ENCODE results near the gene MED28.
"Not testable (repeated sequence)": the region's sequence is repeated elsewhere in the genome, so short reads cannot be mapped to it uniquely, and the experiment has no call there.

Gene MED28

DNA sequence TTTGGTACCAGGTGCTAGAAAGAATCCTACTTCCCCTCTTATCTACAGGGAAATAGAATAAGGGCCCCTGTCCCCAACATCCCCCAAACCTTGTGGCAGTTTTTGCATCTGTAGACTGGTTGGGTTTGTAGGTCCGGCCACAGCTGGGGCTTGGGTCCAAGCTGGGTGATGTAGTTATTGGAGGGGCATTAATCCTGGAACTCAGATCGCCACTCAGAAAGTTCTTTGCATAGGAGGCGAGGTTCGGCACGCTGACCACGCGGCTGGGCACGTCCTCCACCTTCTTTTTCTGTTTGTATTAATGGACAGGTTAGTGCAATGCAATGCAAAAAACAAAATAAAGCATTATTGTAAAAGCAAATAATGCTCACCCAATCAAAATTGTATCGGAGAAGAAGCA is 19.2 kb downstream of the MED28 start:
- in situ Hi-C loops (cut with MboI; ENCODE audit: low sequenced_read_pairs), result no loop called here
- Histone ChIP-seq H3K27me3 (ENCODE audit: low read depth) (no peaks in the 10 kb centered on the region), H3K36me3 (replicated peaks) (peaks cover 51% of the 10 kb centered on the region), H3K4me3 (no peak overlapping the region), H3K9me3 (no peaks in the 10 kb centered on the region), H3K4me1 (peaks cover 20% of the 10 kb centered on the region)
- no peak for DNase-seq (ENCODE audit: low spot score in 2 of 2)

DNA sequence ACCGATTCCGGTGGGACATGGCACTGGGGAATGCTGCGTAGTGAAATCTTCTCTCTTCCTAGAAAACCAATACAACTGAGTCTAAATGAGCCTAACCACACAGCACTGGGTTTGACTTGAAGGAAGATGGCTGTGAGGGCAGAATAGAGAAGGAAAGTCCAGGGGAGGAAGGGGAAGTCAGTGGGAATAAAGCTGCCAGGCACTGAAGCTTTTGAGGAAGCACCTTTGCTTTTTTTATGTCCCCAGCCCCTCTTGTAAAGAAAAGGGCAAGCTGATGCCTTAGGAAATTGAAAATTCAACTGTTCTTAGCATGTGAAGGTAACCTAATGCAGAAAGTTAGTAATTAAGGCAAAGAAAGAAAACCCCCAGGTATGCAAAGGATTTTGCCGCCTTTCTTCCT is 20.6 kb downstream of the MED28 start:
- H3K36me3 ChIP-seq (replicated peaks), result peaks cover 37% of the 10 kb centered on the region
- no peak overlapping the region for H3K4me3 ChIP-seq
- in situ Hi-C loops (cut with MboI; ENCODE audit: low sequenced_read_pairs), result no loop called here
- H3K9me3 ChIP-seq, result no peaks in the 10 kb centered on the region
- peaks cover 20% of the 10 kb centered on the region for H3K4me1 ChIP-seq
- no peaks in the 10 kb centered on the region for H3K27me3 ChIP-seq (ENCODE audit: low read depth)
- no peak for DNase-seq (ENCODE audit: low spot score in 2 of 2)

DNA sequence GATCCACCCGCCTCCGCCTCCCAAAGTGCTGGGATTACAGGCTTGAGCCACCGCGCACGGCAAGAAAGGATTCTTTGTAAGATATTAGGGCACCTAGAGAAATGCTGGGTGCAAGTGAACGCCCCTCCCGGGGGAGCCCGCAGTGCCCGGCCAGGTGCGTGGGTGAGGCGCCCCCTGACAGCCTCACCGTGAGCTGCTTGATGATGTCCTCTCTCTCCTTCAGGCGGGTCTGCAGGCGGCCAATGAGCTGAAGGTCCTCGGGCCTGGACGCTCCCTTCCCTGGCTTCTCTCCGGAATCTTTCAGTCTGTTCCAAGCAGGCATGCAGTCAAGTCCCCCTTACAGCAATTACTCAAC is 21.9 kb downstream of the MED28 start:
- Histone ChIP-seq H3K36me3 (replicated peaks) (peaks cover 25% of the 10 kb centered on the region), H3K4me3 (no peak overlapping the region), H3K4me1 (peaks cover 16% of the 10 kb centered on the region), H3K9me3 (no peaks in the 10 kb centered on the region), H3K27me3 (ENCODE audit: low read depth) (no peaks in the 10 kb centered on the region)
- in situ Hi-C loops (cut with MboI; ENCODE audit: low sequenced_read_pairs), result no loop called here
- DNase-seq (ENCODE audit: low spot score in 2 of 2), result no peak

DNA sequence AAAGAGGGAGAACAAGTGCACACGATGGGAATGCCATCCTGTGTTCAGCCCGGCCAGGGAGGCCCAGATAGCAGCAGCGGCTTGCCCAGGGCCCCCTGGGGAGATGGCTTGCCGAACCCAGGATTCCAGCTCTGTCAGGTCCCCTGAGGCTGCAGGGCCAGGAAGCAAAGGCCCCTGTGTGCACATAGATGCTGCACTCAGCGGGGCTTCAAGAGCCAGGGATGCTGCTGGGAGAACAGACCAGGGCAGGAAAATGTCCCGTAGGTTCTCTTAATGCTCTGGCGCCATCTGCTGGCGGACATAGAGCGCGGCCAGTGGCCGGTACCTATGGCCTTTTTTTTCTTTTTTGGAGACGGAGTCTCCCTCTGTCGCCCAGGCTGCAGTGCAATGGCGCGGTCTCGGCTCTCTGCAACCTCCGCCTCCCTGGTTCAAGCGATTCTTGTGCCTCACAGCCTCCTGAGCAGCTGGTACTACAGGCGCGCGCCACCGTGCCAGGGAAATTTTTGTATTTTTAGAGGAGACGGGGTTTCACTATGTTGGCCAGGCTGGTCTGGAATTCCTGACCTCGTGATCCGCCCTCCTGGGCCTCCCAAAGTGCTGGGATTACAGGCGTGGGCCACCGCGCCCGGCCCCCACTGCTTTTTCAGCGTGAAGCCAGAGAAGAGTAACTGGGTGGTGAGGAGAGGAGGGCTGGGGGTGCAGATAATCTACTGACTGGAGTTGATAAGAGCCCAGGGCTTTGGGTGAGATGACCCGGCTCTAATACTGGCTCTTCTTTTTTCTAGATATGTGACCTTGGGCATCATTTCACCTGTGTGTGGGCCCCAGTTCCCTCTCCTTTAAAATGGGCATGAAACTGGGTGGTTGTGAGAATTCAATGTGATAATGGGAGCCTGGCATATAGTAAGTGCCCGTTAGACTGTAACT is 22.5 kb downstream of the MED28 start:
- in situ Hi-C loops (cut with MboI; ENCODE audit: low sequenced_read_pairs), result no loop called here
- Histone ChIP-seq H3K36me3 (replicated peaks) (peaks cover 20% of the 10 kb centered on the region), H3K4me3 (no peak overlapping the region), H3K9me3 (no peaks in the 10 kb centered on the region), H3K4me1 (peaks cover 12% of the 10 kb centered on the region), H3K27me3 (ENCODE audit: low read depth) (no peaks in the 10 kb centered on the region)
- DNase-seq (ENCODE audit: low spot score in 2 of 2), result peak; percentile 86 to 89

DNA sequence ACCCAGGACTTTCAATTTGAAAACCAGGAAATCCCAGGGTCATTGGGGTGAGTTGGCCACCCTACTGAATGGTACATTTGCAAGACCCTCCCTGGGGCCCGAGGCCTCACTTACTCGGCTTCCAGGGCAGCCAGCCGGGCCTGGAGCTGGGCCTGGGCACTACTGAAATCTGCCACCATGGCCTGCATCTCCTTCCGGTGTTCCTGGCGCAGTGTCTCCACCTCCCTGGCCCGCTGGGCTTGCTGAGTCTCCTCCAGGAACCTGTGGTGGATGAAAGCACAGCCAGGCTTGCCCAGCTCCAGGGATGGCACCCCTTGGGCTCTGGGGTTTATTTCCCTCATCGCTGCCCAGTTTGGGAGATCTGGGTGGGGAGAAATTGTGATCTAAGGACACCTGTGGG is 24.7 kb downstream of the MED28 start:
- H3K36me3 ChIP-seq (replicated peaks), result peaks cover 7% of the 10 kb centered on the region
- H3K4me3 ChIP-seq, result no peak overlapping the region
- no peak for DNase-seq (ENCODE audit: low spot score in 2 of 2)
- in situ Hi-C loops (cut with MboI; ENCODE audit: low sequenced_read_pairs), result no loop called here
- no peaks in the 10 kb centered on the region for H3K9me3 ChIP-seq
- H3K4me1 ChIP-seq, result no peaks in the 10 kb centered on the region
- H3K27me3 ChIP-seq (ENCODE audit: low read depth), result no peaks in the 10 kb centered on the region

GRCh38 chr4:17642398-17642783 is 27.9 kb downstream of the MED28 start:
- no peaks in the 10 kb centered on the region for H3K9me3 ChIP-seq
- in situ Hi-C loops (cut with MboI; ENCODE audit: low sequenced_read_pairs), result no loop called here
- H3K36me3 ChIP-seq (replicated peaks), result no peaks in the 10 kb centered on the region; the same call in 1 of the 2 replicates
- no peaks in the 10 kb centered on the region for H3K27me3 ChIP-seq (ENCODE audit: low read depth)
- no peaks in the 10 kb centered on the region for H3K4me1 ChIP-seq
- no peak overlapping the region for H3K4me3 ChIP-seq
- no peak for DNase-seq (ENCODE audit: low spot score in 2 of 2)

GRCh38 chr4:17646693-17647092 is 32.3 kb downstream of the MED28 start:
- no peak for DNase-seq (ENCODE audit: low spot score in 2 of 2)
- in situ Hi-C loops (cut with MboI; ENCODE audit: low sequenced_read_pairs), result no loop called here
- H3K9me3 ChIP-seq, result no peaks in the 10 kb centered on the region
- H3K36me3 ChIP-seq (replicated peaks), result no peaks in the 10 kb centered on the region
- H3K4me1 ChIP-seq, result no peaks in the 10 kb centered on the region
- H3K27me3 ChIP-seq (ENCODE audit: low read depth), result no peaks in the 10 kb centered on the region
- no peak overlapping the region for H3K4me3 ChIP-seq

- no peaks in the 10 kb centered on the region for H3K4me1 ChIP-seq
- no peak for DNase-seq (ENCODE audit: low spot score in 2 of 2)
- no peaks in the 10 kb centered on the region for H3K9me3 ChIP-seq
- H3K27me3 ChIP-seq (ENCODE audit: low read depth), result no peaks in the 10 kb centered on the region
- in situ Hi-C loops (cut with MboI; ENCODE audit: low sequenced_read_pairs), result no loop called here
- H3K36me3 ChIP-seq (replicated peaks), result no peaks in the 10 kb centered on the region
- H3K4me3 ChIP-seq, result no peak overlapping the region
Measured at GRCh38 chr4:17647176-17647806, 32.9 kb downstream of the MED28 start.

DNA sequence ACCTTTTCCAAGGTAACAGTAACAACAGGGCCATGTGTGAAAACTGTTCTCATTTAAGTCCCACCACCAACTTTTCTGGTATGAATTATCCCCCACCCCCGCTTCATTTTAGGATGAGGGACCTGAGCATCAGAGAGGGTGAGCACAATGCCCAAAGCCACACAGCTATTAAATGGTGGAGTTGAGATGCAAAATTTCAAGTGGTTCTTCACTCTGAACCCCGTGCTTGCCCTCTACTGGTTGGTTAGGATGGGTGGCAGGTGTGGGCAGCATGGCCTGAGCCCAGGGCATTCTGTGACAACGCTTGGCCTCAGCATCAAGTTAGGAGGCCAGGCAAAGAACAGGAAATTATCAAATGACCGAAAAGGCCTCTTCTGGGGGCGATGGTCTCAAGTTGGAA is 33.5 kb downstream of the MED28 start:
- Histone ChIP-seq H3K4me3 (no peak overlapping the region), H3K4me1 (no peaks in the 10 kb centered on the region), H3K36me3 (replicated peaks) (no peaks in the 10 kb centered on the region), H3K9me3 (no peaks in the 10 kb centered on the region), H3K27me3 (ENCODE audit: low read depth) (no peaks in the 10 kb centered on the region)
- in situ Hi-C loops (cut with MboI; ENCODE audit: low sequenced_read_pairs), result no loop called here
- DNase-seq (ENCODE audit: low spot score in 2 of 2), result no peak

GRCh38 chr4:17650406-17650805 is 36.0 kb downstream of the MED28 start:
- H3K9me3 ChIP-seq, result no peaks in the 10 kb centered on the region
- in situ Hi-C loops (cut with MboI; ENCODE audit: low sequenced_read_pairs), result no loop called here
- no peaks in the 10 kb centered on the region for H3K27me3 ChIP-seq (ENCODE audit: low read depth)
- DNase-seq (ENCODE audit: low spot score in 2 of 2), result no peak
- no peaks in the 10 kb centered on the region for H3K4me1 ChIP-seq
- H3K4me3 ChIP-seq, result no peak overlapping the region
- H3K36me3 ChIP-seq (replicated peaks), result no peaks in the 10 kb centered on the region

- in situ Hi-C loops (cut with MboI; ENCODE audit: low sequenced_read_pairs), result no loop called here
- H3K36me3 ChIP-seq (replicated peaks), result no peaks in the 10 kb centered on the region
- no peaks in the 10 kb centered on the region for H3K9me3 ChIP-seq
- DNase-seq (ENCODE audit: low spot score in 2 of 2), result no peak
- no peaks in the 10 kb centered on the region for H3K27me3 ChIP-seq (ENCODE audit: low read depth)
- H3K4me3 ChIP-seq, result no peak overlapping the region
- no peaks in the 10 kb centered on the region for H3K4me1 ChIP-seq
Measured at GRCh38 chr4:17654701-17655100, 40.3 kb downstream of the MED28 start.

DNA sequence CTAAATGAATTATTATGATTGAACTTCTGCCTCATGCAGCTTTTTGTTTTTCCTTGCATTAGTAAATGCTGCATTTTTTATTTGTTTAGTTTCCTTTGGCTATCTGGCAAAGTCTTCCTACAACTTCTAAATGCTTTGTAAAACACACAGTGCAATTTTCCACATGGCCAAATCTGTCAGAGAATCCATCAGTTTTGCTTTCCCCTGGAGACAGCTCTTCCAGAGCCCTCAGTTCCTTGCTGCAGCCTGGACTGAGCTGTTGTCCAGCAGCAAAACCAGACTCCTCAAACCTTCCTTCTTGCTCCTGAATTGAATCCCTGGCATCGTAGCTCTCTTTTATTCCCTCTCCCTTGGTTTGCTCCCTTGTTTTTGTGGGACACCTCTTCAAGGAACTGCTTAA is 42.6 kb downstream of the MED28 start:
- no peaks in the 10 kb centered on the region for H3K36me3 ChIP-seq (replicated peaks)
- no peaks in the 10 kb centered on the region for H3K4me1 ChIP-seq
- no peaks in the 10 kb centered on the region for H3K9me3 ChIP-seq
- no peaks in the 10 kb centered on the region for H3K27me3 ChIP-seq (ENCODE audit: low read depth)
- in situ Hi-C loops (cut with MboI; ENCODE audit: low sequenced_read_pairs), result no loop called here
- no peak for DNase-seq (ENCODE audit: low spot score in 2 of 2)
- H3K4me3 ChIP-seq, result no peak overlapping the region

DNA sequence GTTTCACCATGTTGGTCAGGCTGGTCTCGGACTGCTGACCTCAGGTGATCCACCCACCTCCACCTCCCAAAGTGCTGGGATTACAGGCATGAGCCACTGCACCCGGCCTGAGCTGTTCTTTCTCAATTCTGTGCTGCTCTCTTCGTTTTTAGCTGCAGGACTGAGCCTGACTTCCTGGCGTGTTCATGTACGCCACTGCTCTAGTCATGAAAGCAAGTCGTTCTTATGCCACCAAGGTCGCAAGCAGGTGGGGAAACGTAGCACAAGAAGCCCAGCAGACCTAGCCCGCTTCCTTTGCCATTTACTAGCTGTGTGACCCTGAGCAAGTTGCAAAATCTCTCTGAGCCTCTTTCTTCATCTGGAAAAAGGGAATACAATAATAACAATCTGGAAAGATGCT is 43.4 kb downstream of the MED28 start:
- DNase-seq (ENCODE audit: low spot score in 2 of 2), result no peak
- H3K36me3 ChIP-seq (replicated peaks), result no peaks in the 10 kb centered on the region
- no peaks in the 10 kb centered on the region for H3K4me1 ChIP-seq
- in situ Hi-C loops (cut with MboI; ENCODE audit: low sequenced_read_pairs), result no loop called here
- H3K4me3 ChIP-seq, result no peak overlapping the region
- H3K27me3 ChIP-seq (ENCODE audit: low read depth), result no peaks in the 10 kb centered on the region
- H3K9me3 ChIP-seq, result no peaks in the 10 kb centered on the region

DNA sequence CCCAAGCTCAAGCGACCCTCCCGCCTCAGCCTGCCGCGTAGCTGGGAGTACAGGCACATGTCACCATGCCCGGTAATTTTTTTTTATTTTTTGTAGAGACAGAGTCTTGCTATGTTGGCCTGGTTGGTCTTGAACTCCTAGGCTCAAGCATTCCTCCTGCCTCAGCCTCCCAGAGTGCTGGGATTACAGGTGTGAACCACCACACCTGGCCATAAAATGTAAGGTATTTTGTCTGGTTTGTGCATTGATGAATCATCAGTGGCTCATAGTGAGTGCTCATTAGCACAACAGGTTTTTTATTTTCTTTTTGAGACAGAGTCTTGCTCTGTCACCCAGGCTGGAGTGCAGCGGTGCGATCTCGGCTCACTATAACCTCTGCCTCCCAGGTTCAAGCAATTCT is 44.8 kb downstream of the MED28 start:
- H3K27me3 ChIP-seq (ENCODE audit: low read depth); H3K4me3 ChIP-seq; H3K4me1 ChIP-seq; H3K9me3 ChIP-seq; DNase-seq (ENCODE audit: low spot score in 2 of 2); H3K36me3 ChIP-seq (replicated peaks); in situ Hi-C loops (cut with MboI; ENCODE audit: low sequenced_read_pairs): not testable (repeated sequence)

Data from HAP-1 (cell line).